ENCODE results near the gene HAO1. TPM values are rescaled to one million over a fixed set of nuclear protein-coding genes. Genes with fewer than 3 reads are reported as not detected.

HAO1 gene
- total RNA-seq, 1 donor from 2014 or later = not detected

DNA sequence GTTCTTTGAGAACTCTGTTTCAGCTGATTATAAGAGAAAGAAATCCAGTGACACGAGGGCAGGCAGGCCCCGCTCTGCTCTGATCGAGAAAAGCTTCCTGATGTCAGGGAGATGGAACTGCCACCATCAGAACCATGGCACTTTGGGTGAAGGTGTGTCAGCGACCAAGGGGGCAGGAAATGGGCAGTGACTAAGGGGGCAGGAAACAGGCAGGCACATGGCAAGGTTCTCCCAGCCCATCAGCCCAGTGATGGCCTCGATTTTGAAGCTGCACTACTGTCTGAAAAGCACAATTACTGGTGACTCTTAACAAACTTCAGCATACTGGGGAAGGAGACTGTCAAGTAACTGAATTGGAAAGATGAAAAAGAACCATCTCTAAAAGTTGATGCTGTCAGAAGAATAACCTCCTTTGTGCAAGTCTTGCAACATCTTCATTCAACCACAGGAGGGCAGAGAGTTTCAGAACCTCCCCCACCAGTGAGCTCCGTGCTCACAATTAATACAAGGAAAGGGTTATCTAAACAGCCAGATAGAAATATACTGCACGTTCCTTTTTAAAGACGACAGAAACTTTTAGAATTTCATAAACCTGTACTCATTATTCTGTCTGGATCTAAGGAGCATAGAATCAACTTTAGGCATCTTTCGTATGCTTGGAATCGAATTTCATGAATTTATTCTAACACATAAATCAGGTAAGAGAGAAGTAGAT, 40.2 kb upstream of the HAO1 start:
- no peak overlapping the region for H3K27ac Mint-ChIP-seq (ENCODE audit: unreplicated experiment)
- no peaks in the 10 kb centered on the region for H3K9me3 Mint-ChIP-seq (ENCODE audit: unreplicated experiment)
- TF ChIP-seq, protein P1, sequence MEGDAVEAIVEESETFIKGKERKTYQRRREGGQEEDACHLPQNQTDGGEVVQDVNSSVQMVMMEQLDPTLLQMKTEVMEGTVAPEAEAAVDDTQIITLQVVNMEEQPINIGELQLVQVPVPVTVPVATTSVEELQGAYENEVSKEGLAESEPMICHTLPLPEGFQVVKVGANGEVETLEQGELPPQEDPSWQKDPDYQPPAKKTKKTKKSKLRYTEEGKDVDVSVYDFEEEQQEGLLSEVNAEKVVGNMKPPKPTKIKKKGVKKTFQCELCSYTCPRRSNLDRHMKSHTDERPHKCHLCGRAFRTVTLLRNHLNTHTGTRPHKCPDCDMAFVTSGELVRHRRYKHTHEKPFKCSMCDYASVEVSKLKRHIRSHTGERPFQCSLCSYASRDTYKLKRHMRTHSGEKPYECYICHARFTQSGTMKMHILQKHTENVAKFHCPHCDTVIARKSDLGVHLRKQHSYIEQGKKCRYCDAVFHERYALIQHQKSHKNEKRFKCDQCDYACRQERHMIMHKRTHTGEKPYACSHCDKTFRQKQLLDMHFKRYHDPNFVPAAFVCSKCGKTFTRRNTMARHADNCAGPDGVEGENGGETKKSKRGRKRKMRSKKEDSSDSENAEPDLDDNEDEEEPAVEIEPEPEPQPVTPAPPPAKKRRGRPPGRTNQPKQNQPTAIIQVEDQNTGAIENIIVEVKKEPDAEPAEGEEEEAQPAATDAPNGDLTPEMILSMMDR (IDR thresholded peaks at IDR 0.05; ENCODE audit: unreplicated experiment) = peak; percentile 55
- H3K4me3 Mint-ChIP-seq (ENCODE audit: unreplicated experiment) = no peak overlapping the region
- no peaks in the 10 kb centered on the region for H3K4me1 Mint-ChIP-seq (ENCODE audit: unreplicated experiment)
- peaks cover 5% of the 10 kb centered on the region for H3K36me3 Mint-ChIP-seq (ENCODE audit: low read depth, unreplicated experiment)
- no peaks in the 10 kb centered on the region for H3K27me3 Mint-ChIP-seq (ENCODE audit: unreplicated experiment)
- DNase-seq (ENCODE audit: low spot score) = peak; percentile 7

DNA sequence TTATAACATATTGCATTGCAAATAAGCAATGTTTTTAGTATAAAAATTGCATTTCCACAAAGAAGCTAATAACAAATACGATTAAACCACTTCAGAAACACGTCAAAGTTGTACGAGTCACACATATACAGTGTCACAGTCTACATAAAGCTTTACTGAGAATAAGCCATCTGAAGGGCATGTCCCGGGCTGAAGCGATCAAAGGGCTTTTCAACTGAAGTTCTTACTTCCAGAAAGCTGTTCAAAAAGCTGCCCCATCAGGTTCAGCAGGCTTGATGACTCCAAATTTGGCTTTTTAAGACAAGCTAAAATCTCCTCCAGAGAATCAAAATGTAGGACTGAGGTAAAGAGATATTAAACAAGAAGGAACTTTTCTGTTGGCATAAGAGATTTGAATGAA, 37.5 kb upstream of the HAO1 start:
- Mint-ChIP-seq H3K9me3 (ENCODE audit: unreplicated experiment) (no peaks in the 10 kb centered on the region), H3K27ac (ENCODE audit: unreplicated experiment) (no peak overlapping the region), H3K27me3 (ENCODE audit: unreplicated experiment) (no peaks in the 10 kb centered on the region), H3K36me3 (ENCODE audit: low read depth, unreplicated experiment) (peaks cover 5% of the 10 kb centered on the region), H3K4me3 (ENCODE audit: unreplicated experiment) (no peak overlapping the region), H3K4me1 (ENCODE audit: unreplicated experiment) (no peaks in the 10 kb centered on the region)
- TF ChIP-seq, protein P1 (IDR thresholded peaks at IDR 0.05; ENCODE audit: unreplicated experiment) = no peak
- no peak for DNase-seq (ENCODE audit: low spot score)

DNA sequence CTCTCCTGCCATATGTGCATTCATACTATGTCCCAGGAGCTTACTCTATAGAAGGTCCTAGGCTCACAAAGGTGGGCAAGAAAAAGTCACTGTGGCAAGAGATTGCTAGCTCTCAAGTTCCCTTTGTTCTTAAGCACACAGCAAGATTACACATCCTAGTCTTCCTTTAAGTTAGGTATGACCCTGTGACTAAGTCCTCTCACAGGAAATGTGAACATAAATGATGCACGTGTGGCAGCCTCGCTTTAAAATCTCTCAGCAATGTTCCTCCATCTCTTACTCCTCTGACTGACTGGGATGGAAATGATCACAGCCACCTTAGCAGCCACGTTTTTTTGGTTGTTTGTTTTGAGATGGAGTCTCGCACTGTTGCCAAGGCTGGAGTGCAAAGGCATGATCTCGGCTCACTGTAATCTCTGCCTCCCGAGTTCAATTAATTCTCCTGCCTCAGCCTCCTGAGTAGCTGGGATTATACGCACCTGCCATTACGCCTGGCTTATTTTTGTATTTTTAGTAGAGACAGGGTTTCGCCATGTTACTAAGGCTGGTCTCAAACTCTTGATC, 35.7 kb upstream of the HAO1 start:
- Mint-ChIP-seq H3K4me3 (ENCODE audit: unreplicated experiment) (no peak overlapping the region), H3K27me3 (ENCODE audit: unreplicated experiment) (no peaks in the 10 kb centered on the region), H3K9me3 (ENCODE audit: unreplicated experiment) (no peaks in the 10 kb centered on the region), H3K4me1 (ENCODE audit: unreplicated experiment) (no peaks in the 10 kb centered on the region), H3K27ac (ENCODE audit: unreplicated experiment) (no peak overlapping the region), H3K36me3 (ENCODE audit: low read depth, unreplicated experiment) (no peaks in the 10 kb centered on the region)
- no peak for DNase-seq (ENCODE audit: low spot score)
- TF ChIP-seq, protein P1 (IDR thresholded peaks at IDR 0.05; ENCODE audit: unreplicated experiment) = no peak

DNA sequence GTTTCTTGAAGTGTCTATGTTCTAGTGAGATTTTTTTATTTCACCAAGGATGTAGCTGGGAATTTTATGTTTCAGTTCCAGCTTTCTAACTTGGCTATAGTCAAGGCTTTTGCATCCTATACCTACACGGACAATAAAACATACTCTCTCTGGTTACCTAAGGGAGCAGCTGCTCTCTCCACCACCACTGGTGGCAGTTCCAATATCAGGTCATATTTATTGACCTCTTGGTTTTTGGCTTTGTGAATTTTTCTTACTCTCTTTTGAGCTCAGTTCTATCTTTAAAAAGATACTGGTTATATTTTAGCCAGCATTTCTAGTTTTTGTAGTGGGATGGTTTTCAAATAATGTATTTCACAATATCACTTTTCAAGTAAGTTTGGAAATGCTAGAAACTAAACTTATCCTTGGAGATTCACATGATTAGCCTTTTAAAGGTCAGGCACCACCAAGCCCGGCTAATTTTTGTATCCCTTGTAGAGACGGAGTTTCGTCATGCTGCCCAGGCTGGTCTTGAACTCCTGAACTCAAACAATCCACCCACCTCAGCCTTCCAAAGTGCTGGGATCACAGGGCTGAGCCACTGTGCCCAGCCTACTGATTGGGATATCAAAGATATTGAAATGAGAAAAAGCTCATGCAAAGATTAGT, 34.7 kb upstream of the HAO1 start:
- Mint-ChIP-seq H3K27me3 (ENCODE audit: unreplicated experiment) (no peaks in the 10 kb centered on the region), H3K27ac (ENCODE audit: unreplicated experiment) (no peak overlapping the region), H3K4me3 (ENCODE audit: unreplicated experiment) (no peak overlapping the region), H3K4me1 (ENCODE audit: unreplicated experiment) (no peaks in the 10 kb centered on the region), H3K9me3 (ENCODE audit: unreplicated experiment) (no peaks in the 10 kb centered on the region), H3K36me3 (ENCODE audit: low read depth, unreplicated experiment) (no peaks in the 10 kb centered on the region)
- no peak for DNase-seq (ENCODE audit: low spot score)
- TF ChIP-seq, protein P1 (IDR thresholded peaks at IDR 0.05; ENCODE audit: unreplicated experiment) = no peak

Data from endothelial cell (in vitro differentiated cells).